Hindlimb muscle (tissue), 1 donor: ENCODE data around the gene DNAH11. TPM values are rescaled to one million over a fixed set of nuclear protein-coding genes. Genes with fewer than 3 reads are reported as not detected.
"Not testable (repeated sequence)": the region's sequence is repeated elsewhere in the genome, so short reads cannot be mapped to it uniquely, and the experiment has no call there.

Experiments
- DNase-seq: peaks from one replicate; pipeline ENCODE4 v3.0.0-alpha.2; 2013
- polyA plus RNA-seq: library from polyadenylated mRNA; unstranded; fragments of 120-200 nt; gene quantifications from one replicate; pipeline ENCODE4 v1.2.1, GENCODE V29; 2013; ENCODE audit not compliant: insufficient read length

Gene DNAH11
- 0.13 TPM for polyA plus RNA-seq

- no peak for DNase-seq
Observed at GRCh38 chr7:21542891-21543527, at the start of gene DNAH11. TSS of gene DNAH11 (plus strand) at chr7:21543039. CDS start at chr7:21543246, 207 bp downstream.

DNA sequence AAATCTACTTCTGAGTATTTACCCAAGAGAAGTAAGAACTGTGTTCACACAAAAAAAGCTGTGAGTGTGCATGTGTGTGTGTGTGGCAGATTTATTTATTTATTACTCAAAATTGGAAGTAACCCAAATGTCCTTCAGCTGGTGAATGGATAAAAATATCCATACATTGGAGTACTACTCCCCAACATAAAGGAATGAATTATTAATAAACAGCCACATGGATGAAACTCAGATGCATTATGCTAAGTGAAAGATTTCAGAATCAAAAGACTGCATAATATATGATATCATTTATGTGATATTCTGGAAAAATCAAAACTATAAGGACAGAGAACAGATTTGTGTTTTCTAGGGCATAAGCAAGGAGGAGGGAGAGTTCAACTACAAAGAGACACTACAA, 47.1 kb upstream of the DNAH11 start:
- DNase-seq, result no peak

- DNase-seq, result no peak
Observed at GRCh38 chr7:21497072-21497471, 45.8 kb upstream of the DNAH11 start.

- DNase-seq, result no peak
Observed at GRCh38 chr7:21500117-21500832, 42.6 kb upstream of the DNAH11 start.

DNA sequence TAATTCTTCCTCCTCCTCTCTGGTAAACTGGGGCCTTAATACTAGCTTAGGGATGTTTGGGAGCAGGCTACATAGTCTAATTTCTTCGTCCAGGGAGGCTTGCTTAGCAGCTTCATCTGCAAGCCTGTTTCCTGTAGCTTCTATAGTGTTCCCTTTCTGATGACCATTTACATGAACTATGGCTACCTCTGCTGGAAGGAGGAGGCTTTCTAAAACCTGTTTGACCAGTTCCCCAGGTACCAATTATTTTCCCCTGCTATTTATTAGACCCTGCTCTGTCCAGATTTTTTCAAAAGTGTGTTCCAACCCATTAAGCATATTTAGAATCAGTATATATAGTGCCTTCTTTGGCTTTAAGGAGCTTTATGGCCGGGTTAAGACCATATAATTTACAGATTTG, 38.8 kb upstream of the DNAH11 start:
- DNase-seq, result no peak

- DNase-seq, result no peak
Observed at GRCh38 chr7:21507627-21508343, 35.1 kb upstream of the DNAH11 start.

- DNase-seq, result no peak
Observed at GRCh38 chr7:21508538-21508937, 34.3 kb upstream of the DNAH11 start.

DNA sequence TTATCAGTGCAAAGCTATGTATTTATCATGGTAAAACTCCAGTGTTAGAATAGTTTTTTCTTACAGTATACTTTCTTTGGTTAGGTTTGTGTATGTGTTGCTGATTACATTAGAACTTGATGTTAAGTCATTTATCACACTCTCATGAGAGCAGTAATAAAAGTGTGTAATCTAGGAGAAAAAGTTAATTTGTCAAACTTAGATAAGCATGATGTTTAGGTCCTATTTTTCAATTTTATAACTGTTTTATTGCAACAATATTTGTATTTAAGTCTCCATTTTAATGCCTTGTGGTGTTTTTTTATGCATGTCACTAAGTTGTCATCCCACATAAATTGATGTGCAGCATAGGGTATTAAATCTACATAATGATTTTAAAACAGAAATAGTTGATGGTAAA, 28.8 kb upstream of the DNAH11 start:
- no peak for DNase-seq

- DNase-seq, result no peak
Observed at GRCh38 chr7:21524680-21525079, 18.2 kb upstream of the DNAH11 start.

DNA sequence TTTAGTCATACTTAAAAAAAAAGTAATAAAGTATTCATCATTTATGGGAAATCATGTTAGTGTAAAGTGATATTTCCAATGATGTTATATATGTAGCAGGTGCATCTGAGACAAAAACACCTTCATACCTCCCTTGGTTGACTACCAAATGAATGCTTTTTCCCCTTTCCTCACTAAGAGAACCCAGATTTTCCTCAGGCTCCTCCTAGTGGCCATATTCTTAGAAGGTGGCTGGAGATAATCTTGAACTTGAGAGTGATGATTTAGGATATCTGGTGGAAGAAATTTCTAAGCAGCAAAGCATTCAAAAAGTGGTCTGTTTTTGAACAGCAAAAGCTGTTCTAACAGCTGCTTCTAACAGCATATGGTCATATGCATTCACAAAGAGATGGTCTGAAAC, 16.8 kb upstream of the DNAH11 start:
- no peak for DNase-seq

- no peak for DNase-seq
Observed at GRCh38 chr7:21526448-21526847, 16.4 kb upstream of the DNAH11 start.

- not testable (repeated sequence) for DNase-seq
Observed at GRCh38 chr7:21532485-21532884, 10.4 kb upstream of the DNAH11 start.

DNA sequence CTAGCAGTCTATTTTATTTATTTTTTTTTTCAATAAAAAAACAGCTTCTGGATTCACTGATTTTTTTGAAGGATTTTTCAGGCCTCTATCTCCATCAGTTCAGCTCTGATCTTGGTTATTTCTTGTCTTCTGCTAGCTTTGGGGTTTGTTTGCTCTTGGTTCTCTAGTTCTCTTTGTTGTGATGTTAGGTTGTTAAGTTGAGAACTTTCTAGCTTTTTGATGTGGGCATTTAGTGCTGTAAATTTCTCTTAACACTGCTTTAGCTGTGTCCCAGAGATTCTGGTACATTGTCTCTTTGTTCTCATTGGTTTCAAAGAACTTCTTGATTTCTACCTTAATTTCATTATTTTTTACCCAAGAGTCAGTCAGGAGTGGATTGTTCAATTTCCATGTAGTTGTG, 9.2 kb upstream of the DNAH11 start:
- not testable (repeated sequence) for DNase-seq

DNA sequence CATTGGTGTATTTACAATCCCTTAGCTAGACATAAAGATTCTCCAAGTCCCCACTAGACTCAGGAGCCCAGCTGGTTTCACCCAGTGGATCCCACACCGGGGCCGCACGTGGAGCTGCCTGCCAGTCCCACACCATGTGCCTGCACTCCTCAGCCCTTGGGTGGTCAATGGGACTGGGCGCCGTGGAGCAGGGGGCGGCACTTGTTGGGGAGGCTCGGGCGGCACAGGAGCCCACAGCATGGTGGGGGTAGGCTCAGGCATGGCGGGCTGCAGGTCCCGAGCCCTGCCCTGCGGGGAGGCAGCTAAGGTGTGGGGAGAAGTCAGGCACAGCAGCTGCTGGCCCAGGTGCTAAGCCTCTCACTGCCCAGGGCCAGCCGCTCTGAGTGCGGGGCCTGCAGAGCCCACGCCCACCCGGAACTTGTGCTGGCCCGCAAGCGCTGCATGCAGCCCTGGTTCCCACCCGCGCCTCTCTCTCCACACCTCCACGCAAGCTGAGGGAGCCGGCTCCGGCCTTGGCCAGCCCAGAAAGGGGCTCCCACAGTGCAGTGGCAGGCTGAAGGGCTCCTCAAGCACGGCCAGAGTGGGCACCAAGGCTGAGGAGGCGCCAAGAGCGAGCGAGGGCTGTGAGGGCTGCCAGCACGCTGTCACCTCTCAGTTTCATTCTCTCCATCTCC, 6.3 kb upstream of the DNAH11 start:
- DNase-seq, result not testable (repeated sequence)

DNA sequence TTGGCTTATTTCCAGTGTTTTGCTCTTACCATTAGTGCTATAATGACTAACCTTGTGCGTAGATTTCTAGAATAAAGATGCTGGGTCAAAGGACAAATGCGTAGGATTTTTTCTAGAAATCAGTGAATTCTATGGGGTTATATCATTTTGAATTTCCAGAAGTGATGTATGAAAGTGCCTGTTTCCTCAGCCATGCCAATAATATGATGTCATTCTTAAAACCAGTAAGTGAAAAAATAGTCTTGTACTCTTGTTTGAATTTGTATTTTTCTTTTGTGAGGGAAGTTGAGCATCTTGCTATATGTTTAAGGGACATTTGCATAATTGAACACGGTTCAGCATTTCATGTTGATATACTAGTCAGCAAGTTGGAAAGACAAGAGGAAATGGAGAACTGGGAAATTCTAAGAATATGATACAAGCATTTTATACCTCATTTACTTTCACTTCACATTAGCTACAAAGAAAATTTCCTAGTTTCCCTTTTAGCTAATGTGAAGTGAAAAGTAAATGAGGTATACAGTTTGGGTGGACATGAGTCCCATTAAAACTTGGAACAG, 3.8 kb upstream of the DNAH11 start:
- no peak for DNase-seq

DNA sequence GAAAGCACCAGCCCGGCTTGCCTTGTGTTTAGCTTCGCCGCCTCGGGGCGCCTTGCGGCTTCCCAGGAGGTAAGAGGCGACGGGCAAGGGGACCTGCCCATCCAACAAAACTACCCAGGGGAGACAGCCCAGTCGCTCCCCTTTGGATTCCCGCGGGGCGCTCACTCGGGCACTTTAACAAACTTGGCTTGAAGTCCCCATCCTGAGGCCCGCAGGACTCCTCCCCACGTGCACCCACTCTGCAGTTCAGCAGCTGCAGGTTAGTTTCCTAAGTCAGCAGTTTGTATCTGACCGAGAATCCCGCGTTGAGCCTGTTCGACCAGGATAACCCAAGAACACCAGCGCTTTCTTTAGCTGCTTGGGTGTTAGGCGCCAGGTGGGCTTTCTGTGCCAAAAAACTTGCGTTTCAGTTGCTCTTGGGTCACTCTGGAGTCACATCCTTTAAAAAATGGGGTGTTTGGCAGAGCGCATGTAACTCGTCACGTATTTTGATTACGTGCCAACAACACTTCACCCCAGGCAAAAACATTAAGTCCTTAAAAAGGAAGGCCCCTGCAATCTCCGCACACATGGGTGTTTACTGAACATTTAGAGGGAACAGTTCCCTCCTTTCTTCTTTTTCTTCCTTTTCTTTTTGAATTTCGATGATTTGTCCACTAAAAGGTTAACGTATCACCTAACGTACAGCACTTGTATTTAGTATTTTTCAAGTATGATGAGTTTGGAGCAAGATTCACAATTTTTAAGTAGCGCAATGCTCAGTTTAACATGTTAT, 876 bp downstream of the DNAH11 start:
- no peak for DNase-seq

- DNase-seq, result no peak
Observed at GRCh38 chr7:21544303-21544656, 1.4 kb downstream of the DNAH11 start.

DNA sequence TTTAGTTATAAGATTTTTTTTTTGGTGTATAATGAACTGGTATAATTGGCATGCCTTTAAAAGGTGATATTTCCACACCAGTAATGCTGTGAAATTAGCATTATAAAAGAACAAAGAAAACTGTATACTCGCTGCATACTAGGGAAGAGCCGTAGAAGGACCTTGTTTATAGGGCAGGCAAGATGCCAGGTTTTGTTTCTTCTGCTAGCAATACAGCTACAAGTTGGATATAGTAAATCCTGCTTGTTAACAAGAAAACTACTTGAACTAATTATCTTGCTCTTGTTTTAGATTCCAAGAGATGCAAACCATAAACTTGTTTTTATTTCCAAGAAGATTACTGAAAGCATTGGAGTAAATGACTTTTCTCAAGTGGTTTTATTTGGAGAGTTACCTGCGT, 1.9 kb downstream of the DNAH11 start:
- no peak for DNase-seq

DNA sequence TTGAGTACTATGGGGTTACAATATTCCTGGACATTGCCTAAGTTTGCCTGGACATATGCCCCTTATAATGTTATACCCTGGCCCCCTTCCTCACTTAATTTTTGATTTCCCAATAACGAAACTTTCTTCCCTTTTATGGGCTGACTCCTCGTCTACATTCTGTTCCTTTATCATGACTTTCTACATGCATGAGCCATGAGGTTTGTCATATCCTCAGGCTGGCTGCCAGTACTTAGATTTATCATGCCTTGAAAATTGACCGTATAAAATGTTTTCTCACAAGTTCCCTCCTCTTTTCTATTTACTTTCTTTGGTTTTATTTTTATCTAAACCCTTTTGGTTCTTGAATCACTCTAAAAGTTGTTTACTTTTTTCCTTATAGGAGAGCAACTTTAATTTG, 4.7 kb downstream of the DNAH11 start:
- DNase-seq, result no peak

DNA sequence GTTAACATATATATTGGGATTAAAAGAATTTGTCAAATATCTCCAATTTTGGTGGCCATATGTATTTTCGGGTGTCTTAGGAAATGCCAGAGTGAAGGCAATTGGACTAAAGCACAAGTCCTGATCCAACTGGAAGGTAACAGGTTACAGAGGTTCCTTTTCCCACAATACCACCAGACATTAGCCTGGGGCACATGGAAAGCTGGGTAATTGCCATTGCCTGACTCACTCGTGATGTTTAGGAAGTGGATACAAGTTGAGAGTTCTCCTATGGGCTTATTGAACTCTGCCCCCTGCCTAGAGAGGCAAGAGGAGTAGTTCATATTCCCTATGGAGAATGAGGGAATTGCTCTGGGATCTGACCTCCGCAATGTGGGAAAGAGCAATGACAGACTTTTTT, 5.7 kb downstream of the DNAH11 start:
- no peak for DNase-seq

- no peak for DNase-seq
Observed at GRCh38 chr7:21550076-21550475, 7.2 kb downstream of the DNAH11 start.
